Stimulated activated naive CD8-positive, alpha-beta T cell treated with anti-CD3 and anti-CD28 coated beads, Interleukin-15, Interleukin-2, amounts not matched to agents 100 U/mL and 50 U/mL, for 24 hours (primary cell): Measurements from ENCODE around the gene LPO.

Experiments
- ATAC-seq: fragments of 150-1000 bp; cut with Tn5 transposase; one replicate; pipeline ENCODE4 v1.10.0; 2021
- DNase-seq: peaks from one replicate; pipeline ENCODE4 v3.0.0; 2021

The LPO gene

GRCh38 chr17:58305626-58306025, 67.2 kb downstream of the LPO start:
- DNase-seq (no peak), ATAC-seq (no peak)

GRCh38 chr17:58306131-58306951, 68.0 kb downstream of the LPO start:
- no peak for DNase-seq
- ATAC-seq, result no peak

DNA sequence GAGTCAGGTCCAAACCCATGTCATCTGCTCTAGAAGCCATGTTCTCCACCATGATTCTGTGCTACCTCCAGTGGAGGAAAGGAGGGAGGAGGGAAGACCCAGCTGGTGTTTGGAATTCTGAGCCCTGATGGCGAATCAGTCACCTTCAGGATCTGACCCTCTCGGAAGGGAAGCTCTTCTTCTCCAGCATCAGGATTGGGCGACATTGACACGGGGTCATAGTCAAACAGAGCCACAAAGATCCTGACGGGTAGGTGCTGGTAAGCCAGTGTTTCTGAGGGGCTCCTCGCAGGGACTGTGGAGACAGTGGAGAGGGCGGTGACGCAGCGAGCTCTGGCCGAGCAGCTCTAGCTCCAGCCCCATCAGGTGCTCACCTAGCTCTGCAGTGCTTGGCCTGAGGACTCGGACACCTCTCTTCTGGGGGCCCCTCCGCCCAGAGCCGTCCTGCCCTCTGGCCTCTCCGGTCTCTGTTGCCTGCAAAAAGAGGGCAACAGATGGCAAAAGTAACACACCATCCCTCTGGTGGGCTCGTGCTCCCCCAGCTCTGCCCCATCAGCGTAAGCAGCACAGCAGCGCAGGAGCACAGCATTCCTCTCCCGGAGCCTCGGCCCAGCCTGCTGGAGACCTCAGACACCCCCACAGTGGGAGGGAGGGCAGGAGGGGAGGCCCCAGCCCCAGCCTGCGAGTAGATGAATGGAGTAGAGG, 69.2 kb downstream of the LPO start:
- DNase-seq (no peak), ATAC-seq (no peak)

GRCh38 chr17:58308173-58308984, 70.0 kb downstream of the LPO start:
- ATAC-seq (no peak), DNase-seq (no peak)

DNA sequence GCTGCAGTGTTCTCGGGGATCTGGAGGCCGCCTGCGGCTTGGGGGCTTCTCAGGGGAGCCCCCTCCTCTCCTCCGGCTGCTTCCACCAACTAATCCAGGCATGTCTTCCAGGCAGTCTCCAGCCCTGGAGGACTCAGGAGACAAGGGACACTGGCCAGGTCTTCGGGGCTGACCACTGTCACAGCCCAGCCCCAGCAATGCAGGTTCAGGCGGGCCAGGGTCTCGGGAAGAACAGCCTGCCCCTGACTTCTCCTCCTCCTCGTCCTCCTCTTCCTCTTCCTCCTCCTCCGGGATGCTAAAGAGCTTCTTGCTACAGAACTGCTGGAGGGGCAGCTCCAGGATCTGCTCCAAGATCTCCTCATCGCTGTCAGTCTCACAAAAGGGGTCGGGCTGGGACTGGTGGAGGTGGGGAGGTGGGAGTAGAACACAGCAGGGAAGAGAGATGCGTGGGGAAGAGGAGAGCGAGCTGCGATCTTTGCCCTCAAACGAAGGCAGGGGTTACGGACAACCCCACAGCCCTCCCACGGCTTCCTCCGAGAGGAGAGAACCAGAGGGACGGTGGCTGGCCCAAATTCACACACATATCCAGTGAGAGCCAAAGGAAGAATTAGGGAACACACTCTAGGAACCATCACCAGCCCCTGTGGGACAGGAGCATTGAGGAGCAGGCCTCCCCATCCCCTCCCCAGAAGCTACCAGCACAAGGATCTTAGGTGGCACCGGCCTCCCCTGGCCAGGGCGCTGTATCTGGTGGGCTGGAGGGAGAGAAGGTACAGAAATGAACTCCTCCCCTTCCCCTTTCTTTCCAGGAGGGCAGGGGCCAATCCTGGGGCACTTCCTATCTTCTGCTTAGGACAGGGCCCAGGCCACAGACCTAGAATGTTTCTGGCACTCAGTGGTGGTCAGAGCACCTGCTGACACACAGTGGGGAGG, 70.9 kb downstream of the LPO start:
- DNase-seq, result no peak
- ATAC-seq, result no peak

- DNase-seq (no peak), ATAC-seq (no peak)
Observed at GRCh38 chr17:58309918-58310259, 71.5 kb downstream of the LPO start.

DNA sequence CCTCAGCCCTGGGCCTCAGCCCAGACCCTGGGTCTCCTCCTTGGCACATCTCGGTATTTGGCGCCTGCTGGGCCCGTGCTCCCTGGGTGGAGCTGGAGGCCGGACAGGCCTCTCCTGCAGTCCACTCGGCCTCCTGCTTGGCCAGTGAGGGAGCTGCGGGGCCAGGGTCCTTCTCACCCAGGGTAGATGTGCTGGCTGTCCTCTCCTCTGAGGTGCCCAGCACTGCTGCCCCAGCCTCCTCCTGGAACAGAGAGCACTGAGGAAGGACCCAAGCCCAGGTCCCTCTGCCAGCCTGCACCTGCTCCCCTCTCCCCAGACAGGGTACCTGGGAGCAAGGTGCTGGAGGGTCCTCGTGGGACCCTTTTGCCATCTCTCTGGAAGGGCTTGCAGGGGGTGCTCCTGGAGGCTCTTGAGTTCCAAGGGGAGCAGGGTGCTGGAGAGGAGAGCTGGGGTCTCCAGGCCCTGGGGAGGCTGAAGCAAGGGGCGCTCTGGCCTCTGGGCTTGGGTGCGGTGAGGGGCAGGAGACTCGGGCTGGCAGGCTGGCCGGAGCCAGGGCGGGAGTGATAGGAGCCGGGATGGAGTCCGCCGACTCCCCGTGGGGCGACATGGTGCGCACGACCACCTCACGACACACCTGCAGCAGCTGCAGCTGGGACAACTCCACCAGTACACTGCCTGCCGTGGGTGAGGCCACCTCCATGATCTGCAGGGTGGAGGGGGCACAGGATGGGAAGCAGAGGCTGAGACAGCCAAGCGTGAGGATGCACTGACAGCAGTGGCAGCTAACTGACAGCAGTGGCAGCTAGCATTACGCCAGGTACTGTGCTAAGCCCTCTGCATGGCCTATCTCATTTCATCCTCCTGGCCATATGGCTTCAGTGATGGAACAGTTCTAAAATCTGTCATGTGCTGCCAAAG, 72.4 kb downstream of the LPO start:
- ATAC-seq (peak; percentile 16), DNase-seq (no peak)

DNA sequence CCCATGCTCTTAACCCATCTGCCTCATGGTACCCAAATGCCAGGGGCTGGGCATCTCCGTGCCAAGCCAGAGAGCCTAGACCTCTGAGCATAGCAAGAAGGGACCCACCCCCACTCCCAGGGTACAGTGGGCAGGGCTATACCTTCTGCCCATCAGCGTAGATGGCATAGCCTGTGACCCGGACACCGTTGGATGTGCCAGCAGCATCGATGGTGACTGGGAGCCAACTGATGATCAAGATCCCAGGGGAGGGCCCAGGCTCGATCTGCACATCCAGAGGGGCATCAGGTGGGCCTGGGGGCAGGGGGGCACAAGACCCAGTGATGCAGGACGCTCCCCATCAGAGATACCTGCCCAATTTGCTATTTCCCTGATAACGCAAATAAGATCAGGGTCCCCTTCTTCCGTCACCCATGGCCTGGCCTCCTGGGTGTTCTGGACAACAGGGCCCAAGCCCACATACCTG, 73.1 kb downstream of the LPO start:
- no peak for DNase-seq
- no peak for ATAC-seq

GRCh38 chr17:58312021-58312630, 73.7 kb downstream of the LPO start:
- ATAC-seq (no peak), DNase-seq (no peak)

DNA sequence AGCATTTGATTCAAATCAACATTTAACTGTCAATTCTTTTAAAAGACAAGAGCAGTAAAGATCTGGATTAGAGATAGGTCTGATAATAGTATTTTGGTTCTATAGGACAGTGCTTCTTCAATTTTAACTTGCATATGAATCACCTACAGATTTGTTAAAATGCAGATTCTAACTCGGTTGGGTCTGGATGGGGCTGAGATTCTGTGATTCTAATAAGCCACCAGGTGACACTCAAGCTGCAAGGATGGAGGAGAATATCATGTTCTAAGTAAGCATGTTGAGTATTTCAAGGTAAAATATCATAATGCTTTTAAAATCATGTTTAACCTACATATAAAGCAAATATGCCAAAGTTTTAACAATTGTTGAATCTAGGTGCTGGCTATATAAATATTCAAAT, 74.4 kb downstream of the LPO start:
- DNase-seq (no peak), ATAC-seq (no peak)

DNA sequence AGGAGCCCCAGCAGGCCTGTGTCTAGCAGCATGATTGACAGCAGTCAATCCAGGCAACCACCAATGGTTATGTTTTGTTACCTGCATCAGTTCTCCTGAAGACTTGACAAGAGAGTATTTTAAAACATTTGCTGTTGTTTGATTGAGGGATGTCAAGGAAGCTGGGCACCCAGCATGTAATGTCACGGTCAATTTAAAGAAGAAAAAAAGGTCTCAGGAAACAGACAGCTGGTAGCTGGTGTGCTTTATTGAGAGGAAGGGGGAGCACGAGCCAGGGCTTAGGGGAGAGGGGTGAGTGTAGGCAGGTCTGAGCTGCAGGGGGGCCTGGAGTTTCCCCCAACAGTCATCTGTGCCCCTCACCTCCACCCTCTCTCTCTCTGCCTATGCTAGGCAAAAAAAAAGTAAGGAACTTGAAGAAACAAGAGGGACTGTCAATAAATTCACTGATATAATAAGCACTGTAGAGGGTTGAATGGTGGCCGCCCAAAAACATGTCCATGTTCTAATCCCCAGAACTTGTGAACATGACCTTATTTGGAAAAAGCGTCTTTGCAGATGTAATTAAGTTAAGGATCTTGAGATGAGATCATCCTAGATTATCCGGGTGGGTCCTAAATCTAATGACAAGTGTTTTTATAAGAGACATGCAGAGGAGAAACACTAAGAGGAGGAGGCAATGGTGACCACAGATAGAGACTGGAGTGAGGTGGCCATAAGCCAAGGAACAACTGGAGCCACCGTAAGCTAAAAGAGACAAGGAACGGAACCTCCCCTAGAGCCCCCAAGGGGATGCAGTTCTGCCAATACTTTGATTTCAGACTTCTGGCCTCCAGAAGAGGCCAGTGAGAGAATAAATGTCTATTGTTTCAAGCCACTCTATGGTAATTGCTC, 75.7 kb downstream of the LPO start:
- no peak for ATAC-seq
- DNase-seq, result no peak

GRCh38 chr17:58314706-58315015, 76.3 kb downstream of the LPO start:
- ATAC-seq, result no peak
- DNase-seq, result no peak

GRCh38 chr17:58315281-58315711, 76.9 kb downstream of the LPO start:
- ATAC-seq, result no peak
- DNase-seq, result no peak

GRCh38 chr17:58315750-58316149, 77.4 kb downstream of the LPO start:
- ATAC-seq, result no peak
- DNase-seq, result no peak

- DNase-seq, result no peak
Observed at GRCh38 chr17:58316260-58316960, 78.0 kb downstream of the LPO start.

DNA sequence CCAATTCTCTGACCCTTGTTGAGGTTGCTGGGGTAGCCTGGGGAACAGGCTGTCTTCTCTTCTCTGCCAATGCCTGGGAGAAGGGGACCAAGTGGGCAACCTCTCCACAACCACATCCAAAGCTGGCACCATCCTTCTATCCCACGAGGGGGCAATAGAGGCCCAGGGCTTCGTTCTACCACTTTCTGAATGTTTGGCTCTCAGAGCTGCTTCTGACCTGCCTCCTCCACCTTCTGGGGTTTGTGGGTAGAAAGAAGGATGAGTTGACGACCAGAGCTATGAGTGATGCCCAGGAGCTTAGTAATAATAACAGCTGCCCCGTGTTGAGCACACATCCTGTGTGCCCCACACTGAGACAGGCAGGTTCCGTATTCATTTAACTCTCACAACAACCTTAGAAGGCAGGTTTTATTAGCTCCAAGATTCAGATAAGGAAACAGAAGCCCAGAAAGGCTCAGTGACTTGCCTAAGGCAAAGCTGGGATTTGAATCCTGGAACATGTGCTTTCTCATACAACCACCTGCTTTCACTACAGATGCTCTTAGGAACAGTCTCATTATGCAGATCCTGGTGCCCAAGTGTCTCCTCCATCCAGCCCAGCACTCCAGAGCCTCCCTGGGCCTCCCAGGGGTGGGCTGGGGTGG, 79.2 kb downstream of the LPO start:
- DNase-seq, result peak; percentile 74
- ATAC-seq, result peak; percentile 99

More at GRCh38 chr17:58316260-58316960, 78.0 kb downstream of the LPO start:
- ATAC-seq, result no peak

GRCh38 chr17:58318065-58318481, 79.7 kb downstream of the LPO start:
- DNase-seq, result no peak
- ATAC-seq, result no peak
